ENCODE measurements around the gene WFDC2. TPM values are rescaled to one million over a fixed set of nuclear protein-coding genes. Genes with fewer than 3 reads are reported as not detected.

Gene WFDC2
- total RNA-seq, 4 donors from 2014 or later, result 2.1 to 2.6 TPM; not detected in 2

DNA sequence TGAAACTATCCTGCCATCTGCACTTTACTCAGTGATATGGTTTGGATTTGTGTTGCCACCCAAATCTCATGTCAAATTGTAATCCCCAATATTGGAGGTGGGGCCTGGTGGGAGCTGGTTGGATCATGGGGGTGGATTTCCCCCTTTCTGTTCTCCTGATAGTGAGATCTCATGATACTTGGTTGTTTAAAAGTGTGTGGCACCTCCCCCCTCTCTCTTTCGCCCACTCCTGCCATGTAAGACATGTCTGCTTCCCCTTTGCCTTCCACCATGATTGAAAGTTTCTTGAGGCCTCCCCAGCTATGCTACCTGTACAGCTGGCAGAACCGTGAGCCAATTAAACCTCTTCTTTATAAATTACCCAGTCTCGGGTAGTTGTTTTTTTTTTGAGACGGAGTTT lies 35.6 kb upstream of the WFDC2 start:
- Histone ChIP-seq H3K36me3 (no peaks in the 10 kb centered on the region), H3K27me3 (no peaks in the 10 kb centered on the region), H3K27ac (replicated peaks in 1 of 4) (peak overlapping the region in 1 of 4 donors; percentile 43), H3K9me3 (no peaks in the 10 kb centered on the region), H3K4me1 (peaks cover 5 to 14% (median 12%) of the 10 kb centered on the region in 4 donors), H3K4me3 (no peak overlapping the region)
- intact Hi-C loops (cut with DNase I), result loop anchor here (10.0 kb wide), 1 partner anchor 341 kb away; no protein-coding TSS in a partner anchor
- no peak for DNase-seq (ENCODE audit: extremely low spot score)
- TF ChIP-seq, protein P1, sequence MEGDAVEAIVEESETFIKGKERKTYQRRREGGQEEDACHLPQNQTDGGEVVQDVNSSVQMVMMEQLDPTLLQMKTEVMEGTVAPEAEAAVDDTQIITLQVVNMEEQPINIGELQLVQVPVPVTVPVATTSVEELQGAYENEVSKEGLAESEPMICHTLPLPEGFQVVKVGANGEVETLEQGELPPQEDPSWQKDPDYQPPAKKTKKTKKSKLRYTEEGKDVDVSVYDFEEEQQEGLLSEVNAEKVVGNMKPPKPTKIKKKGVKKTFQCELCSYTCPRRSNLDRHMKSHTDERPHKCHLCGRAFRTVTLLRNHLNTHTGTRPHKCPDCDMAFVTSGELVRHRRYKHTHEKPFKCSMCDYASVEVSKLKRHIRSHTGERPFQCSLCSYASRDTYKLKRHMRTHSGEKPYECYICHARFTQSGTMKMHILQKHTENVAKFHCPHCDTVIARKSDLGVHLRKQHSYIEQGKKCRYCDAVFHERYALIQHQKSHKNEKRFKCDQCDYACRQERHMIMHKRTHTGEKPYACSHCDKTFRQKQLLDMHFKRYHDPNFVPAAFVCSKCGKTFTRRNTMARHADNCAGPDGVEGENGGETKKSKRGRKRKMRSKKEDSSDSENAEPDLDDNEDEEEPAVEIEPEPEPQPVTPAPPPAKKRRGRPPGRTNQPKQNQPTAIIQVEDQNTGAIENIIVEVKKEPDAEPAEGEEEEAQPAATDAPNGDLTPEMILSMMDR (IDR thresholded peaks at IDR 0.05), result no peak
- TF ChIP-seq EP300 (IDR thresholded peaks at IDR 0.05) (no peak), POLR2A (IDR thresholded peaks at IDR 0.05; ENCODE audit: low read depth) (no peak)
- 94% methylated on average over 4 of the region's 4 CpGs for WGBS

DNA sequence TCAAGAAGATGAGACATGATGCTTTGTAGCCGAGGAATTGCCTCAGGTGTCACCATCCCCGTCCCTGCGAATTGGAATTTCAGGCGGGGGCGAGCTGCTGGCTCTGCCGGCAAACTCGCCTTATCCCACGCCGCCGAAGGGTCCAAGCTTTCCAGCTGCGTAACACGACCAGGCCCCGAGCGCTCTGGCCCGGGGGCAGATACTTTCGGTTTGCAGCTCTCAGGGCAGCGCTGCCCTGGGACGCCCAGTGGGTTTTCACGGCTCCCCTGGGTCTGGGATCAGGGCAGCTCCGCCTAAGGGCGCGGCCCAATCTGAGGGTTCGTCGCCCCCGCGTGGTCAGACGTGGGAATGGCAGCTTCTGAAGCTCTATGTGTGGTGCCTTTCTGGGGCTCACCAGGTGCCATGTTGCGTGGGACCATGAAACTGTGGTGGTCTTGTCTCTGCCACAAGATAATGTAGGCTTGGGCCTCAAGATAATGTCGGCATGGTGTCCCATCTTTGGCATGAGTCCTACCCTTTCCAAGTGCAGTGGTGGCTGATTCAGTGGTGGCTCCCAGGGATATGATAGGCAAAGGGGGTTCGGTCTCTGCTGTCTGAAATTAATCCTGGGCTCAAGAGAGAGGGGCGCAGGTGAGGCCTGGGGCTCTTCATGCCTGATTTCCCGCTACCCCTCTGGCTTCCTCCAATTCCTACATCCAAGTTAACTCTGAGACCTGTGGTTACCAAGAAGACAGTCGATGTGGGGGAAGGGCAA lies 32.6 kb upstream of the WFDC2 start:
- DNase-seq (ENCODE audit: extremely low spot score), result peak; percentile 95
- H3K4me1 ChIP-seq, result peaks cover 5 to 14% (median 12%) of the 10 kb centered on the region in 4 donors
- WGBS, result 24% methylated on average over 13 of the region's 33 CpGs
- H3K36me3 ChIP-seq, result no peaks in the 10 kb centered on the region
- intact Hi-C loops (cut with DNase I), result loop anchor here (1.0 to 10.0 kb wide), 3 partner anchors 63 to 338 kb away; no protein-coding TSS in a partner anchor
- H3K27me3 ChIP-seq, result no peaks in the 10 kb centered on the region
- peak overlapping the region; percentile 59 to 77 (median 60) for H3K4me3 ChIP-seq
- TF ChIP-seq, protein P1 (IDR thresholded peaks at IDR 0.05), result peak; percentile 94 to 98 (median 96)
- TF ChIP-seq EP300 (IDR thresholded peaks at IDR 0.05), result no peak
- TF ChIP-seq POLR2AphosphoS5 (IDR thresholded peaks at IDR 0.05), result peak; percentile 67 to 81
- H3K9me3 ChIP-seq, result no peaks in the 10 kb centered on the region
- peak overlapping the region; percentile 80 to 84 (median 82) for H3K27ac ChIP-seq (replicated peaks in 1 of 4)

DNA sequence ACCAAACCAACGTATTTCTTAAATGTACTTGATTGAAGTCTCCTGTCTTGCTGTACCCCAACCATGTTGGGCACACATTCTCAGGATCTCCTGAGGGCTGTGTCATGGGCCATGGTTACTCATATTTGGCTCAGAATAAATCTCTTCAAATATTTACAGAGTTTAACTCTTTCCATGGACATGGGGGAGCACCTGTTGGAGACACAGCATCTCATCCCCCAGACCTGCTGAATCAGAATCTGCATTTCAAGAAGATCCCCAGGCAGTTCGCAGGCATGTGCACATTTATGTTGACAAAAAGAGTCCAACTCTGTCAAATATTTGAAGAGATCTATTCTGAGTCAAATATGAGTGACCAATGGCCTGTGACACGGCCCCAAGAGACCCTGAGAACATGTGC lies 29.1 kb upstream of the WFDC2 start:
- Histone ChIP-seq H3K4me3 (no peak overlapping the region), H3K36me3 (no peaks in the 10 kb centered on the region), H3K4me1 (peaks cover 5 to 9% (median 7%) of the 10 kb centered on the region in 4 donors), H3K27ac (replicated peaks in 1 of 4) (no peak overlapping the region), H3K27me3 (no peaks in the 10 kb centered on the region), H3K9me3 (no peaks in the 10 kb centered on the region)
- intact Hi-C loops (cut with DNase I), result no loop called here
- TF ChIP-seq, protein P1 (IDR thresholded peaks at IDR 0.05), result no peak
- TF ChIP-seq EP300 (IDR thresholded peaks at IDR 0.05) (no peak), POLR2A (IDR thresholded peaks at IDR 0.05; ENCODE audit: low read depth) (no peak), POLR2AphosphoS5 (IDR thresholded peaks at IDR 0.05) (no peak)
- no peak for DNase-seq (ENCODE audit: extremely low spot score)
- 89% methylated on average over 3 of the region's 3 CpGs for WGBS

DNA sequence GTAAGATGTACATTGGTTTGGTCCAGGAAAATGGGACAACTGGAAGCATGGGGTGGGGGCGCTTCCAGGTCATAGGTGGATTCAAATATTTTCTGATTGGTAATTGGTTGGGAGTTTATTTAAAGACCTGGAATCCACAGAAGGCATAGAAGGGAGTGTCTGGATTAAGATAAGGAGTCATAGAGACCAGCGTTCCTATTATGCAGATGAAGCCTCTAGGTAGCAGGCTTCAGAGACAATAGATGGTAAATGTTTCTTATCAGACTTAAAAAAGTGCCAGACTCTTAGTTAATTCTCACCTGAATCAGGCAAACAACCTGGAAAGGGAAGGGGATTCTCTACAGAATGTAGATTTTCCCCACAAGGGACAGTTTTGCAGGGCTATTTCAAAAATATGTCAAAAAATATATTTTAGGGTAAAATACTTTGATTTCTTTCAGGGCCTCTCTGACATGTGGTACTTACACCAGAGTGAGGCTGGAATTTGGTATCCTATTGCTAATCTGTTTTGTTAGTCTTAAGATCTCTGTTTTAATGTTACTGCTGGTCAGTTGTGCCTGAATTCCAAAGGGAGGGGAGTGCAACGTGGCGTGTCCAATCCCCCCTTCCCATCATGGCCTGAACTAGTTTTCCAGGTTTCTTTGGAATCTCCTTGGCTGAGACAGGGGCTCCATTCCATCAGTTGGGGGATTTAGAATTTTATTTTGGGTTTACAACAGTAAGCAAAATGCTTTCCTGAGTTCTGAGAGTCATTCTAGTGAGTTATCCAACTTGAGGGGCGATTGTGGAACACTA lies 28.5 kb upstream of the WFDC2 start:
- Histone ChIP-seq H3K4me3 (no peak overlapping the region), H3K27ac (replicated peaks in 1 of 4) (no peak overlapping the region), H3K27me3 (no peaks in the 10 kb centered on the region), H3K9me3 (no peaks in the 10 kb centered on the region), H3K4me1 (peaks cover 5 to 9% (median 7%) of the 10 kb centered on the region in 4 donors), H3K36me3 (no peaks in the 10 kb centered on the region)
- intact Hi-C loops (cut with DNase I), result no loop called here
- 75% methylated on average over 5 of the region's 5 CpGs for WGBS
- TF ChIP-seq, protein P1 (IDR thresholded peaks at IDR 0.05), result no peak
- TF ChIP-seq POLR2AphosphoS5 (IDR thresholded peaks at IDR 0.05), result no peak
- no peak for TF ChIP-seq EP300 (IDR thresholded peaks at IDR 0.05)
- no peak for TF ChIP-seq POLR2A (IDR thresholded peaks at IDR 0.05; ENCODE audit: low read depth)
- no peak for DNase-seq (ENCODE audit: extremely low spot score)
